ENCODE results near the gene PPFIBP1.

Gene PPFIBP1

DNA sequence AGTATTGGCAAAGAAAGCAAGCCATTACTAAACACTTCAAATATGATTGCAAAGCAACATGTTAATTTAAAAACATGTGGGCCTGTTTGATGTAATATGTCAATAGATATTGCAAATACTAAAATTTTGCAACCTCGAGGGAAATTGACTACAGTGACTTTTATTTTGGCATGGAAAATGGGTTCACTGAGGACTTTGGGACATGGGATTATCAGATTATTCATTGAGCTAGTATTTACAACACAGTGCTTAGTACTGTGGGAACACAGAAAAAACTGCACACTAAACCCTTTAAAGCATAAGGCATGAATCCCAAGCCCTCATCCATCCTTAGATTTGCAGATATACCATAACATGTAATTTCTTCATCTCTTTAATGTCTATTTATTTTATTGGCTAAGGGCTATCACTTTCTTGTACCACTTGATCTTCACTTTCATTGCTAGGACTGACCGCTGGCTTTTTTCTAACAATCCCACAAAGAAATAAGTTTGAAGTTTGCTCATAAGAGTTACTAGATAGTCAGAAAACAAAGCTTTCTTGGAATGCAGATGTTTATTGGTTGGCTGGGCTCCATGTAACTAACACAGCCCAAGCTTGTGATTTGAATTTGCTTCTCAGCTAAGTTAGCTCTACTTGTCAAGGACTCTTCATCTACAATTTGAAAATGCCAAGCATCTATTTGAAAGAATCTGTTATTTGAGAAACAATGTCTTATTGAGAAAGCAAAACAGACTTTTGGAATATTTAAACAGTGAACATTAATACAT lies 48.7 kb downstream of the PPFIBP1 start:
- TF ChIP-seq, protein P1, sequence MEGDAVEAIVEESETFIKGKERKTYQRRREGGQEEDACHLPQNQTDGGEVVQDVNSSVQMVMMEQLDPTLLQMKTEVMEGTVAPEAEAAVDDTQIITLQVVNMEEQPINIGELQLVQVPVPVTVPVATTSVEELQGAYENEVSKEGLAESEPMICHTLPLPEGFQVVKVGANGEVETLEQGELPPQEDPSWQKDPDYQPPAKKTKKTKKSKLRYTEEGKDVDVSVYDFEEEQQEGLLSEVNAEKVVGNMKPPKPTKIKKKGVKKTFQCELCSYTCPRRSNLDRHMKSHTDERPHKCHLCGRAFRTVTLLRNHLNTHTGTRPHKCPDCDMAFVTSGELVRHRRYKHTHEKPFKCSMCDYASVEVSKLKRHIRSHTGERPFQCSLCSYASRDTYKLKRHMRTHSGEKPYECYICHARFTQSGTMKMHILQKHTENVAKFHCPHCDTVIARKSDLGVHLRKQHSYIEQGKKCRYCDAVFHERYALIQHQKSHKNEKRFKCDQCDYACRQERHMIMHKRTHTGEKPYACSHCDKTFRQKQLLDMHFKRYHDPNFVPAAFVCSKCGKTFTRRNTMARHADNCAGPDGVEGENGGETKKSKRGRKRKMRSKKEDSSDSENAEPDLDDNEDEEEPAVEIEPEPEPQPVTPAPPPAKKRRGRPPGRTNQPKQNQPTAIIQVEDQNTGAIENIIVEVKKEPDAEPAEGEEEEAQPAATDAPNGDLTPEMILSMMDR (IDR thresholded peaks at IDR 0.05; ENCODE audit: insufficient read depth, low read length, poor library complexity, severe bottlenecking), result no peak
- no peak overlapping the region for H3K4me3 ChIP-seq (replicated peaks; ENCODE audit: low read depth, low read length)
- no peaks in the 10 kb centered on the region for H3K36me3 ChIP-seq (ENCODE audit: control insufficient read depth, insufficient read depth, low read length)
- DNase-seq (ENCODE audit: extremely low read depth, insufficient read length), result no peak
- no peaks in the 10 kb centered on the region for H3K27me3 ChIP-seq (replicated peaks; ENCODE audit: control insufficient read depth, insufficient read depth, low read length)

- Histone ChIP-seq H3K27me3 (replicated peaks; ENCODE audit: control insufficient read depth, insufficient read depth, low read length) (no peaks in the 10 kb centered on the region), H3K36me3 (ENCODE audit: control insufficient read depth, insufficient read depth, low read length) (no peaks in the 10 kb centered on the region), H3K4me3 (replicated peaks; ENCODE audit: low read depth, low read length) (no peak overlapping the region)
- TF ChIP-seq, protein P1 (IDR thresholded peaks at IDR 0.05; ENCODE audit: insufficient read depth, low read length, poor library complexity, severe bottlenecking), result no peak
- DNase-seq (ENCODE audit: extremely low read depth, insufficient read length), result no peak
Observed at GRCh38 chr12:27573972-27574371, 50.0 kb downstream of the PPFIBP1 start.

DNA sequence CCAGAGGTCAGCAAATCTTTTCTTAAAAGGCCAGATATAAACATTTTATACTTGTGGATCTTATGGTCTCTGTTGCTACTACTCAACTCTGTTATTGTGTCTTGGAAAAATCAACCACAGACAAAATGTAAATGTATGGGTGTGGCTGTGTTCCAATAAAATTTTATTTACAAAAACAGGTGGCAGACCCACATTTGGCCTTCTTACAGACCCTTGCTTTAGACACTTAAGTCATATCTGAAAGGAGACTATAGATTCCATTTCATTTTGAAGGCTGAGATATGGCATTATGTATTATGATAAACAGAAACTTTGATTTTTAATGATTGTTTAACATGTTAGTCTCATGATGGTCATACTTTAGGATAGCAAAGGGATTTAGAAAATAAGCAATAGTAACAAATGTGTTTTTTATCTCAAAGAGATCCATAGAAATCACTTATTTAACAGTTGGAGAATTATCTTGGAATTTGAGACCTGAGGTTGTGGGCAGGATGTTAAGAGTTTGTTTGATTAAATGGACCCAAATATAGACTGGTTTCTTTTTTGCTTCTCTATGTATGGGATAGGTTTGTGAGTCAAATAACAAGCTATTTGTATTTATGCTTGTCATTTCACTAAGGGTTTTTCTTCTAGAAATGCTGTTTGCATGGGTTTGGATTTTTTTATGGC lies 51.2 kb downstream of the PPFIBP1 start:
- no peak overlapping the region for H3K4me3 ChIP-seq (replicated peaks; ENCODE audit: low read depth, low read length)
- H3K36me3 ChIP-seq (ENCODE audit: control insufficient read depth, insufficient read depth, low read length), result peaks cover 2% of the 10 kb centered on the region
- TF ChIP-seq, protein P1 (IDR thresholded peaks at IDR 0.05; ENCODE audit: insufficient read depth, low read length, poor library complexity, severe bottlenecking), result no peak
- no peak for DNase-seq (ENCODE audit: extremely low read depth, insufficient read length)
- H3K27me3 ChIP-seq (replicated peaks; ENCODE audit: control insufficient read depth, insufficient read depth, low read length), result no peaks in the 10 kb centered on the region

- Histone ChIP-seq H3K27me3 (replicated peaks; ENCODE audit: control insufficient read depth, insufficient read depth, low read length) (no peaks in the 10 kb centered on the region), H3K36me3 (ENCODE audit: control insufficient read depth, insufficient read depth, low read length) (peaks cover 2% of the 10 kb centered on the region), H3K4me3 (replicated peaks; ENCODE audit: low read depth, low read length) (no peak overlapping the region)
- no peak for DNase-seq (ENCODE audit: extremely low read depth, insufficient read length)
- TF ChIP-seq, protein P1 (IDR thresholded peaks at IDR 0.05; ENCODE audit: insufficient read depth, low read length, poor library complexity, severe bottlenecking), result no peak
Observed at GRCh38 chr12:27575762-27576118, 51.7 kb downstream of the PPFIBP1 start.

DNA sequence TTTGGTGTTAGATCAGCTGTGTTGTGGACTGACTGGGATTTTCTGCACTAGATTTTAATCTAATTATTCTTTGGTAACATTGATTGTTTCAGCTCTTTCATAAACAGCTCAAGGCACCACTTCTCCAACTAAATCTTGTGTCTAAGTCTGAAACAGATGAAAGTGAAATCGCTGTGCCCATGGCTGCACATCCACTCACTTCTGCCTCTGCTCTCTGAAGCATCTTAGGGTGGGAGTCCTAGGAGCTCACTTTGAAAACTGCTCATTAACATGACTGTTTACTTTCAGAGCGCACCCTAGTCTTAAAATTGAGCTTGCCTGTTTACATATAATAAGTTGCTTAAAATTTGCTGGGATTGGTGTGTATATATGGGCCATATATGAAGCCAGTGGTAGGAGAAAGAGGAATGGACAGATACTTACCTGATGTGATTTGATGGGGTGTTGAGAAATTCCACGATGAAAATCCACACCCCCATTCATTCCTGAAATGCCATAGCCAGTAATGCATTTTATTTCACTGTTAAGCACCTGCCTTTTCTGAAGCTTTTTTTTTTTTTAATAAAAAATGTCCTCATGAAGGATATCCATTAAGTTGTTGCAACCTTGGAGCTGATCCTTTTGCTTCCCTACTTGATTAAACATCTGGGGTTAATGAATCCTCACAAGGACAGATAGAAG lies 52.8 kb downstream of the PPFIBP1 start:
- Histone ChIP-seq H3K4me3 (replicated peaks; ENCODE audit: low read depth, low read length) (no peak overlapping the region), H3K36me3 (ENCODE audit: control insufficient read depth, insufficient read depth, low read length) (peaks cover 2% of the 10 kb centered on the region), H3K27me3 (replicated peaks; ENCODE audit: control insufficient read depth, insufficient read depth, low read length) (no peaks in the 10 kb centered on the region)
- TF ChIP-seq, protein P1 (IDR thresholded peaks at IDR 0.05; ENCODE audit: insufficient read depth, low read length, poor library complexity, severe bottlenecking), result no peak
- no peak for DNase-seq (ENCODE audit: extremely low read depth, insufficient read length)

Measured in GM06990 (cell line).